Tibial nerve (tissue), 4 donors: ENCODE measurements around the gene SLC5A6. TPM values are rescaled to one million over a fixed set of nuclear protein-coding genes. Genes with fewer than 3 reads are reported as not detected.

Experiments
- DNase-seq, 2 donors: peaks; one replicate each; pipeline ENCODE4 v3.0.0-alpha.2; 2019; ENCODE audit warnings: low spot score in 2 of 2
- H3K27ac ChIP-seq, 4 donors: fragments of 200-600 bp; sonication (generic) in 3 of 4; one replicate each; pipeline ENCODE4 v1.5.1; 2017 to 2019; ENCODE audit warnings: mild to moderate bottlenecking in 1 of 4
- H3K27me3 ChIP-seq, 2 donors: fragments of 200-600 bp; sonication (generic) in 1 of 2; one replicate each; pipeline versions ENCODE4 v1.5.1 to v1.6.0; 2017 to 2019
- H3K36me3 ChIP-seq, 3 donors: fragments of 200-600 bp; sonication (generic); one replicate each; pipeline ENCODE4 v1.5.1; 2018 to 2019
- H3K4me1 ChIP-seq, 4 donors: fragments of 200-600 bp; sonication (generic) in 3 of 4; one replicate each; pipeline ENCODE4 v1.5.1; 2017 to 2019
- H3K4me3 ChIP-seq, 4 donors: fragments of 200-600 bp; sonication (generic) in 3 of 4; one replicate each; pipeline ENCODE4 v1.5.1; 2017 to 2019; ENCODE audit warnings: mild to moderate bottlenecking in 1 of 4, moderate library complexity in 1 of 4
- H3K9me3 ChIP-seq, 4 donors: fragments of 200-600 bp; sonication (generic) in 3 of 4; one replicate each; pipeline ENCODE4 v1.5.1; 2017 to 2019
- EP300 ChIP-seq, 2 donors: sonication (generic); formaldehyde crosslinking; IDR thresholded peaks; one replicate each; pipeline ENCODE4 v1.6.1; 2017; ENCODE audit warnings: antibody characterized with exemption in 2 of 2, mild to moderate bottlenecking in 1 of 2
- POLR2A ChIP-seq, 2 donors: fragments of 450-650 bp; IDR thresholded peaks; one replicate each; pipeline ENCODE4 v1.6.1; 2017; ENCODE audit warnings: antibody characterized with exemption in 2 of 2, mild to moderate bottlenecking in 2 of 2, moderate library complexity in 2 of 2
- WGBS, 2 donors: methylation state at CpG; one replicate each; pipeline ENCODE4 v1.1.5; 2018; 5-methylcytosine and 5-hydroxymethylcytosine counted together
- total RNA-seq, 4 donors: library from RNA; depleted of rRNA; stranded (reverse); fragments of >200 nt; gene quantifications; one replicate each; pipeline ENCODE4 v1.1.0, GENCODE V29; 2016
- TF ChIP-seq, protein P1 (sequence below), 5 experiments: fragments of 200-600 bp in 3 of 5; fragments of 450-650 bp in 2 of 5; sonication (generic) in 3 of 5; IDR thresholded peaks; one replicate each; pipeline ENCODE4 v1.5.1; 2016 to 2019; ENCODE audit warnings: antibody characterized with exemption in 5 of 5, mild to moderate bottlenecking in 3 of 5, moderate library complexity in 2 of 5

Gene SLC5A6
- total RNA-seq, 4 donors from 2014 or later, result 19.0 to 50.0 (median 41.5) TPM

DNA sequence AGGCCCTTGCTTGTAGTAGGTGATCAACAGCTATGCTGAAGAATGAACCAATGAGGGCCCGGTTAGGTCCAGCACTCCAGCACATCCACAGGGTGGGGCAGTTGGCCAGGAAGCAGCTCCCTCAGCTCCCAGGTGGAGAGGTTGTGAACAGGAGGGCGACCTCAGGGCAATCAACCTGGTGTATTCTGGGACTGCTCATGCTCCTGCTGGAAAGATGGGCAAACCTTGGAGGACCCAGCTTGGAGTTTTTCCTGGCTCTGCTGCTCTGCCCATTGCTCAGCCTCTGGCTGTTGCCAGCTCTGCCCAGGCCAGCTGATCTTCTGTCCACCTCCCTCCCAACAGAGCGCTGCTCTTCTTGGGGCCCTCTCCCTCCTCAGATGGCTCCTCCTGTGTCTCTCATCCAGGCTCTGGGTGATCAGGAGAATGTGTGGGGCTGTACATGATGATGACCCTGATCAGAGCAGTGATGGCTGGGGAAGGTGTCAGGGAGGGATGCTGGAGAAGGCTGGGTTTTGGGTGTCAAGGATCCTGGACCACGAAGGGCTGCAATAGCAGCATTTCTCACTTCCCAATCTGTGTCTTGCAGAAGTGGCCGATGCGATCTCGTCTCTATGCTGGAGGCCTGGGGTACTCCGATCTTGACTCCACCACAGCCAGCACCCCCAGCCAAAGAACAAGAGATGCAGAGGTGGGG lies 59.8 kb downstream of the SLC5A6 start:
- no peaks in the 10 kb centered on the region for H3K4me1 ChIP-seq
- no peaks in the 10 kb centered on the region for H3K27me3 ChIP-seq
- no peak for DNase-seq
- no peak overlapping the region for H3K27ac ChIP-seq
- H3K4me3 ChIP-seq, result no peak overlapping the region
- no peak for TF ChIP-seq POLR2A (IDR thresholded peaks at IDR 0.05)
- TF ChIP-seq, protein P1, sequence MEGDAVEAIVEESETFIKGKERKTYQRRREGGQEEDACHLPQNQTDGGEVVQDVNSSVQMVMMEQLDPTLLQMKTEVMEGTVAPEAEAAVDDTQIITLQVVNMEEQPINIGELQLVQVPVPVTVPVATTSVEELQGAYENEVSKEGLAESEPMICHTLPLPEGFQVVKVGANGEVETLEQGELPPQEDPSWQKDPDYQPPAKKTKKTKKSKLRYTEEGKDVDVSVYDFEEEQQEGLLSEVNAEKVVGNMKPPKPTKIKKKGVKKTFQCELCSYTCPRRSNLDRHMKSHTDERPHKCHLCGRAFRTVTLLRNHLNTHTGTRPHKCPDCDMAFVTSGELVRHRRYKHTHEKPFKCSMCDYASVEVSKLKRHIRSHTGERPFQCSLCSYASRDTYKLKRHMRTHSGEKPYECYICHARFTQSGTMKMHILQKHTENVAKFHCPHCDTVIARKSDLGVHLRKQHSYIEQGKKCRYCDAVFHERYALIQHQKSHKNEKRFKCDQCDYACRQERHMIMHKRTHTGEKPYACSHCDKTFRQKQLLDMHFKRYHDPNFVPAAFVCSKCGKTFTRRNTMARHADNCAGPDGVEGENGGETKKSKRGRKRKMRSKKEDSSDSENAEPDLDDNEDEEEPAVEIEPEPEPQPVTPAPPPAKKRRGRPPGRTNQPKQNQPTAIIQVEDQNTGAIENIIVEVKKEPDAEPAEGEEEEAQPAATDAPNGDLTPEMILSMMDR (IDR thresholded peaks at IDR 0.05), result no peak
- TF ChIP-seq EP300 (IDR thresholded peaks at IDR 0.05), result no peak
- no peaks in the 10 kb centered on the region for H3K36me3 ChIP-seq
- whole genome bisulfite sequencing, 2 donors, result 80 to 87% methylated on average over 8 of the region's 8 CpGs
- H3K9me3 ChIP-seq, result no peaks in the 10 kb centered on the region

DNA sequence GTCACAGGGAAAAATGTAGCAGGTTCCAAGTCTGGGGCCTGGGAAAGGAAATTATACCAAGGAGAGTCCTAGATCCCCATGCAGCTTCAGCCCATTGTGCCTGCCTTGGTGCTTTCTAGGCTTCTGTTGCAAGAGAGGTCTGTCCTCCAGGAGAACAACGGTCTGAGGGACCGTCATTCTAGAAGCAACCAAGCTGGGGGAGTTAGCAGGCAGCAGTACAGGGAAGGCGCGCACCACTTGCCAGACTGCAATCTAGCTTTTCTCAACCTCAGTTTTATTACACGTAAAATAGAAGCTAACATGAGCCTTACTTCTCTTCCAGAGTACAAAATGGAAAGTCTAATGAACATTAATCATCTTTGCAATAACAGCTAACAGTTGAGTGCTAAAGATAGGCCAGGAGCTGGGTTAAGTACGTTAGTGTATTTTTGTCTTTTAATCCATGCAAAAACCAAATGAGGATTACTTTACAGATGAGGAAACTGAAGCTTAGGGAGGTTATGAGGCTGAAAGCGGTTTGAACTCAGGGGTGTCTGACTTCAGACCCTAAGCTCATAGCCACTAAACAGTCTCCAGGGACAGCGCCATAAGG lies 61.3 kb downstream of the SLC5A6 start:
- 81% methylated on average over 8 of the region's 8 CpGs for WGBS, 2 donors
- H3K27me3 ChIP-seq, result no peaks in the 10 kb centered on the region
- no peaks in the 10 kb centered on the region for H3K4me1 ChIP-seq
- TF ChIP-seq POLR2A (IDR thresholded peaks at IDR 0.05) (no peak), EP300 (IDR thresholded peaks at IDR 0.05) (no peak)
- TF ChIP-seq, protein P1 (IDR thresholded peaks at IDR 0.05), result no peak
- no peak overlapping the region for H3K27ac ChIP-seq
- DNase-seq, result no peak
- H3K36me3 ChIP-seq, result no peaks in the 10 kb centered on the region
- no peaks in the 10 kb centered on the region for H3K9me3 ChIP-seq
- H3K4me3 ChIP-seq, result no peak overlapping the region

Other genes with a start within 250 kb of the SLC5A6 start
- gene MAPRE3, start 241.6 kb downstream of the SLC5A6 start, total RNA-seq, result 10 to 100 TPM; 16.6 to 26.4 (median 19.7) TPM
- 10 to 100 TPM; 45.7 to 71.4 (median 53.4) TPM for gene TMEM214, start 179.3 kb downstream of the SLC5A6 start, total RNA-seq
- gene AGBL5, start 160.6 kb downstream of the SLC5A6 start, total RNA-seq, result 10 to 100 TPM; 12.1 to 14.4 (median 14.3) TPM
- 100 to 1,000 TPM; 111 to 217 (median 166) TPM for gene OST4, start 140.6 kb downstream of the SLC5A6 start, total RNA-seq
- gene EMILIN1, start 133.7 kb downstream of the SLC5A6 start, total RNA-seq, result 10 to 100 TPM; 56.6 to 95.1 (median 70.1) TPM
- 10 to 100 TPM in 2 of 4 donors, 1 to 10 TPM in 2; 5.1 to 12.2 (median 9.1) TPM for gene KHK, start 125.5 kb downstream of the SLC5A6 start, total RNA-seq
- gene CGREF1, start 93.1 kb downstream of the SLC5A6 start, total RNA-seq, result 10 to 100 TPM in 1 of 4 donors, 1 to 10 TPM in 3; 2.8 to 15.9 (median 8.4) TPM
- under 1 TPM in 3 of 4 donors, not detected in 1; 0.42 to 0.78 (median 0.44) TPM for gene ABHD1, start 88.5 kb downstream of the SLC5A6 start, total RNA-seq
- 100 to 1,000 TPM in 1 of 4 donors, 10 to 100 TPM in 3; 54.4 to 114 (median 80.1) TPM for gene PREB, start 77.6 kb downstream of the SLC5A6 start, total RNA-seq
- gene PRR30, start 72.9 kb downstream of the SLC5A6 start, total RNA-seq, result not detected
- gene TCF23, start 63.3 kb downstream of the SLC5A6 start, total RNA-seq, result not detected
- gene ATRAID, start 227 bp downstream of the SLC5A6 start, total RNA-seq, result 100 to 1,000 TPM; 107 to 210 (median 124) TPM
- 10 to 100 TPM; 18.6 to 69.6 (median 32.9) TPM for gene CAD, start 5.1 kb upstream of the SLC5A6 start, total RNA-seq
- under 1 TPM in 1 of 4 donors, not detected in 3; 0.44 TPM for gene SLC30A3, start 50.8 kb upstream of the SLC5A6 start, total RNA-seq
- 1 to 10 TPM in 1 of 4 donors, not detected in 3; 2.5 TPM for gene DNAJC5G, start 63.2 kb upstream of the SLC5A6 start, total RNA-seq
- 1 to 10 TPM in 2 of 4 donors, under 1 TPM in 2; 0.21 to 2.7 (median 1.3) TPM for gene TRIM54, start 70.2 kb upstream of the SLC5A6 start, total RNA-seq
- 10 to 100 TPM; 14.9 to 24.0 (median 16.8) TPM for gene UCN, start 96.2 kb upstream of the SLC5A6 start, total RNA-seq
- gene MPV17, start 110.8 kb upstream of the SLC5A6 start, total RNA-seq, result 100 to 1,000 TPM in 1 of 4 donors, 10 to 100 TPM in 3; 68.4 to 105 (median 87.3) TPM
- 10 to 100 TPM; 38.9 to 54.0 (median 46.0) TPM for gene GTF3C2, start 144.5 kb upstream of the SLC5A6 start, total RNA-seq
- 10 to 100 TPM; 43.3 to 69.0 (median 59.8) TPM for gene EIF2B4, start 158.1 kb upstream of the SLC5A6 start, total RNA-seq
- gene SNX17, start 158.3 kb upstream of the SLC5A6 start, total RNA-seq, result 10 to 100 TPM; 71.6 to 97.7 (median 90.8) TPM
- 10 to 100 TPM; 12.9 to 16.8 (median 14.4) TPM for gene ZNF513, start 168.5 kb upstream of the SLC5A6 start, total RNA-seq
- gene PPM1G, start 197.3 kb upstream of the SLC5A6 start, total RNA-seq, result 10 to 100 TPM; 33.7 to 53.6 (median 47.9) TPM
- 10 to 100 TPM; 43.7 to 62.5 (median 56.7) TPM for gene NRBP1, start 216.4 kb upstream of the SLC5A6 start, total RNA-seq
- gene KRTCAP3, start 230.1 kb upstream of the SLC5A6 start, total RNA-seq, result 10 to 100 TPM in 1 of 4 donors, 1 to 10 TPM in 1, not detected in 2; 3.6 to 18.1 TPM